Neural progenitor cell (in vitro differentiated cells): ENCODE data around the gene WWOX.

Experiments
- EZH2 ChIP-seq: fragments of 200-600 bp; sonication (generic); IDR thresholded peaks from 2 replicates; pipeline ENCODE4 v1.6.1; 2017; ENCODE audit warnings: antibody characterized with exemption, mild to moderate bottlenecking, moderate library complexity
- EZH2phosphoT487 ChIP-seq: fragments of 200-600 bp; sonication (generic); IDR thresholded peaks from 2 replicates; pipeline ENCODE4 v1.6.1; 2017; ENCODE audit warnings: antibody characterized with exemption
- TF ChIP-seq, protein P1 (sequence below): fragments of 200-600 bp; sonication (generic); IDR thresholded peaks from 2 replicates; pipeline ENCODE4 v1.5.1; 2017; ENCODE audit warnings: antibody characterized with exemption, mild to moderate bottlenecking

DNA sequence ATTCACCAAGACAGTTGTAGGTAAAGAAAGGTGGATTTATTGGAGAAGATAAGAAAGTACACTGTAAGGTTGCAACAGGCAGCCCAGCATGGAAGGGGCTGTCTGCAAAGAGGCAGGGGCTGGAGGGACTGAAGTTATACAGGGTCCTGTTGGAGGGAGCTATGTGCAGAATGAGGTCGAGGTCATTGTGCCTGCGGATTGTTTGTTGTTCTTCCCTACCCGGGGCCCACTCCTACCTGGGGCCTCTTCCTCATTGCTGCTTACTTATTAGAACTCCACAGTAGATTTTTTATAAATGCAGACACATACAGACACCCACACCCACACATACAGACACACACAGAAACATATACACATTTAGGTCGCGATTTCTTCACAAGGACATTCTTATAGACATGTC, 1034.8 kb downstream of the WWOX start:
- TF ChIP-seq, protein P1, sequence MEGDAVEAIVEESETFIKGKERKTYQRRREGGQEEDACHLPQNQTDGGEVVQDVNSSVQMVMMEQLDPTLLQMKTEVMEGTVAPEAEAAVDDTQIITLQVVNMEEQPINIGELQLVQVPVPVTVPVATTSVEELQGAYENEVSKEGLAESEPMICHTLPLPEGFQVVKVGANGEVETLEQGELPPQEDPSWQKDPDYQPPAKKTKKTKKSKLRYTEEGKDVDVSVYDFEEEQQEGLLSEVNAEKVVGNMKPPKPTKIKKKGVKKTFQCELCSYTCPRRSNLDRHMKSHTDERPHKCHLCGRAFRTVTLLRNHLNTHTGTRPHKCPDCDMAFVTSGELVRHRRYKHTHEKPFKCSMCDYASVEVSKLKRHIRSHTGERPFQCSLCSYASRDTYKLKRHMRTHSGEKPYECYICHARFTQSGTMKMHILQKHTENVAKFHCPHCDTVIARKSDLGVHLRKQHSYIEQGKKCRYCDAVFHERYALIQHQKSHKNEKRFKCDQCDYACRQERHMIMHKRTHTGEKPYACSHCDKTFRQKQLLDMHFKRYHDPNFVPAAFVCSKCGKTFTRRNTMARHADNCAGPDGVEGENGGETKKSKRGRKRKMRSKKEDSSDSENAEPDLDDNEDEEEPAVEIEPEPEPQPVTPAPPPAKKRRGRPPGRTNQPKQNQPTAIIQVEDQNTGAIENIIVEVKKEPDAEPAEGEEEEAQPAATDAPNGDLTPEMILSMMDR, result no peak
- no peak for TF ChIP-seq EZH2phosphoT487
- TF ChIP-seq EZH2, result no peak
